Keratinocyte (primary cell): ENCODE data around the gene SSH2.

Experiments used
- CTCF ChIP-seq, 3 experiments: IDR thresholded peaks in 1 of 3; conservative IDR thresholded peaks in 1 of 3; optimal IDR thresholded peaks in 1 of 3; 2 replicates in 2 of 3; 3 replicates in 1 of 3; pipeline versions ENCODE3 to v1.5.1; 2011; ENCODE audit warnings: low read length in 3 of 3, mild to moderate bottlenecking in 3 of 3, moderate library complexity in 2 of 3, control low read depth in 1 of 3, inconsistent platforms in 1 of 3; ENCODE audit not compliant: insufficient read depth in 2 of 3; ENCODE audit errors: extremely low read depth in 1 of 3
- EZH2 ChIP-seq: IDR thresholded peaks from one replicate; pipeline ENCODE4 v1.6.1; 2012; ENCODE audit warnings: inconsistent platforms, mild to moderate bottlenecking, low read length, moderate library complexity

- TF ChIP-seq CTCF (optimal IDR thresholded peaks at IDR 0.05 in 1 of 3, IDR thresholded peaks at IDR 0.05 in 1 of 3, conservative IDR thresholded peaks at IDR 0.05 in 1 of 3; ENCODE audit: extremely low read depth in 1 of 3, insufficient read depth in 2 of 3, low read length in 3 of 3) (no peak), EZH2 (no peak)
Measured at GRCh38 chr17:29881256-29881655, 48.8 kb downstream of the SSH2 start.
